ENCODE results near the gene C6orf89. TPM values are rescaled to one million over a fixed set of nuclear protein-coding genes. Genes with fewer than 3 reads are reported as not detected.

Gene C6orf89
- total and polyA plus RNA-seq, 2 of the 13 experiments (the other 11 are each of a cell fraction or from before 2014, with no cell fraction given), result 22.1 to 32.2 TPM

DNA sequence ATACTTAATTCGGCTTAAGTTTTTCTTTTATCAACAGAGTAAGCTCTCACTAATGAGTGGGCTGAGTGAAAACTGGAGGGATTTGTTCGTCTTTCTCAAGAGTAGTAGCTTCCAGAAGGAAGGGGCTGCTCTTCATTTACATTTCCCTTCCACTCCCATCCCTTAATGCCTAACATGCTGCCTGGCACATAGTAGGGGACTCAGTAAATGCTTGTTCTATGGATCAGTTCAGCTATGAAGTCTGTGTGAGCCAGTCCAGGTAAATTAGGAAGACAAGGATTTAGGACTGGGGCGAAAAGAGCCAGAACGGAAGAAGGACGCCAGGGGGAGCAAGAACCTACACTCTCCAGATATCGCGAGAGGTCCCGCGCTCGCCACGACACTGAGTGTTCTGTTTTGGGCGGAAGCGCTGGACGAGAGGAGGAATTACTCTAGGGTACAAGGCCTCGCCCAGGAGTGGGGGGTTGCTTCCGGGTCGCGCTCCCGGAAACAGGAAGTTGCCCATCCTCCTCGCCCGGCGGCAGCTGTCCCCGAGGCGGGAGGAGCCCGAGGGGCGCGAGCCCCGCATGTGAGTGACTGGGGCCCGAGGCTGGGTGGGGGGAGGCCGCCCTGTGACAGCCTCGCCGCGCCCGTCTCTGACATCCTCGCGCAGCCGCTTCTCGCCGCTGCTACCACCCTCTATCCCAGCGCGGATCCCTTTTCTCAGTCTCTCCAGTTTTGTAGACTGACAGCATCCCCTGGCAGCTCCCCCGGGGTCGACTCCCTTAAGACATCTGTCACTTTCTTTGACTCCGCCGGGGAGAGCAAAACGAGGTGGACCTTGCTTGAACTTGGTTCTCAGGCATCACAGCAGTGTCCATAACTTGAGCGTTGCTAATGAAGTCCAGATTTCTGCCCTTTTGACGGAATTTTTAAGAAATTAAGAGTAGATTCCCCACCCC is at the start of gene C6orf89 (continued):
- TF ChIP-seq, protein P1, sequence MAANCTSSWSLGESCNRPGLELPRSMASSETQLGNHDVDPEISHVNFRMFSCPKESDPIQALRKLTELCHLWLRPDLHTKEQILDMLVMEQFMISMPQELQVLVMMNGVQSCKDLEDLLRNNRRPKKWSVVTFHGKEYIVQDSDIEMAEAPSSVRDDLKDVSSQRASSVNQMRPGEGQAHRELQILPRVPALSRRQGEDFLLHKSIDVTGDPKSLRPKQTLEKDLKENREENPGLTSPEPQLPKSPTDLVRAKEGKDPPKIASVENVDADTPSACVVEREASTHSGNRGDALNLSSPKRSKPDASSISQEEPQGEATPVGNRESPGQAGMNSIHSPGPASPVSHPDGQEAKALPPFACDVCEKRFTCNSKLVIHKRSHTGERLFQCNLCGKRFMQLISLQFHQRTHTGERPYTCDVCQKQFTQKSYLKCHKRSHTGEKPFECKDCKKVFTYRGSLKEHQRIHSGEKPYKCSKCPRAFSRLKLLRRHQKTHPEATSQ (CRISPR knock-in tag; IDR thresholded peaks at IDR 0.05; ENCODE audit: borderline replicate concordance), result peak; percentile 98
- TF ChIP-seq ELF3 (CRISPR knock-in tag; IDR thresholded peaks at IDR 0.05), result peak; percentile 99
- TF ChIP-seq ZNF530 (CRISPR knock-in tag; IDR thresholded peaks at IDR 0.05; ENCODE audit: low read depth), result no peak
- 0 out of 2 replicates have a peak, but pooled peaks have one; percentile 40 for TF ChIP-seq BATF2 (CRISPR knock-in tag; IDR thresholded peaks at IDR 0.05)
- TF ChIP-seq ZNF362 (CRISPR knock-in tag; IDR thresholded peaks at IDR 0.05; ENCODE audit: borderline replicate concordance), result 0 out of 2 replicates have a peak, but pooled peaks have one; percentile 63
- TF ChIP-seq ZBTB7B (CRISPR knock-in tag; IDR thresholded peaks at IDR 0.05), result peak; percentile 96
- TF ChIP-seq ZBED4 (CRISPR knock-in tag; IDR thresholded peaks at IDR 0.05; ENCODE audit: borderline replicate concordance), result no peak; the same call in 1 of the 2 replicates
- TF ChIP-seq, protein P2, sequence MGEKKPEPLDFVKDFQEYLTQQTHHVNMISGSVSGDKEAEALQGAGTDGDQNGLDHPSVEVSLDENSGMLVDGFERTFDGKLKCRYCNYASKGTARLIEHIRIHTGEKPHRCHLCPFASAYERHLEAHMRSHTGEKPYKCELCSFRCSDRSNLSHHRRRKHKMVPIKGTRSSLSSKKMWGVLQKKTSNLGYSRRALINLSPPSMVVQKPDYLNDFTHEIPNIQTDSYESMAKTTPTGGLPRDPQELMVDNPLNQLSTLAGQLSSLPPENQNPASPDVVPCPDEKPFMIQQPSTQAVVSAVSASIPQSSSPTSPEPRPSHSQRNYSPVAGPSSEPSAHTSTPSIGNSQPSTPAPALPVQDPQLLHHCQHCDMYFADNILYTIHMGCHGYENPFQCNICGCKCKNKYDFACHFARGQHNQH (CRISPR knock-in tag; IDR thresholded peaks at IDR 0.05), result peak; percentile 97
- TF ChIP-seq ZNF607 (CRISPR knock-in tag; IDR thresholded peaks at IDR 0.05; ENCODE audit: borderline replicate concordance), result peak; percentile 95
- TF ChIP-seq NCOA1 (CRISPR knock-in tag; IDR thresholded peaks at IDR 0.05), result 0 out of 2 replicates have a peak, but pooled peaks have one; percentile 66
- TF ChIP-seq IRF2 (CRISPR knock-in tag; IDR thresholded peaks at IDR 0.05), result peak; percentile 99
- TF ChIP-seq MAFK (conservative IDR thresholded peaks at IDR 0.05 in 1 of 2, IDR thresholded peaks at IDR 0.05 in 1 of 2; ENCODE audit: low read length in 2 of 2), result no peak
- TF ChIP-seq, protein P3, sequence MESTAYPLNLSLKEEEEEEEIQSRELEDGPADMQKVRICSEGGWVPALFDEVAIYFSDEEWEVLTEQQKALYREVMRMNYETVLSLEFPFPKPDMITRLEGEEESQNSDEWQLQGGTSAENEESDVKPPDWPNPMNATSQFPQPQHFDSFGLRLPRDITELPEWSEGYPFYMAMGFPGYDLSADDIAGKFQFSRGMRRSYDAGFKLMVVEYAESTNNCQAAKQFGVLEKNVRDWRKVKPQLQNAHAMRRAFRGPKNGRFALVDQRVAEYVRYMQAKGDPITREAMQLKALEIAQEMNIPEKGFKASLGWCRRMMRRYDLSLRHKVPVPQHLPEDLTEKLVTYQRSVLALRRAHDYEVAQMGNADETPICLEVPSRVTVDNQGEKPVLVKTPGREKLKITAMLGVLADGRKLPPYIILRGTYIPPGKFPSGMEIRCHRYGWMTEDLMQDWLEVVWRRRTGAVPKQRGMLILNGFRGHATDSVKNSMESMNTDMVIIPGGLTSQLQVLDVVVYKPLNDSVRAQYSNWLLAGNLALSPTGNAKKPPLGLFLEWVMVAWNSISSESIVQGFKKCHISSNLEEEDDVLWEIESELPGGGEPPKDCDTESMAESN (CRISPR knock-in tag; conservative IDR thresholded peaks at IDR 0.05), result peak; percentile 95
- no peak for TF ChIP-seq MATR3 (CRISPR knock-in tag; IDR thresholded peaks at IDR 0.05)
- peak; percentile 70; the same call in 1 of the 2 replicates for TF ChIP-seq RXRB (CRISPR knock-in tag; IDR thresholded peaks at IDR 0.05; ENCODE audit: borderline replicate concordance)
- no peak for TF ChIP-seq TCF7 (IDR thresholded peaks at IDR 0.05; ENCODE audit: low read depth)
- peak; percentile 53; the same call in 1 of the 2 replicates for TF ChIP-seq WIZ (CRISPR knock-in tag; IDR thresholded peaks at IDR 0.05)

Measured in HepG2 (cell line).